GM12873 (cell line): ENCODE measurements around the gene KCNJ2.

Experiments used
- CTCF ChIP-seq: IDR thresholded peaks from 2 replicates; pipeline ENCODE4 v1.5.1; 2012; ENCODE audit warnings: low read depth, mild to moderate bottlenecking, moderate library complexity, low read length, control low read depth; ENCODE audit not compliant: insufficient read depth; ENCODE audit errors: missing control alignments

KCNJ2 gene

GRCh38 chr17:70171159-70171558 is 1.8 kb downstream of the KCNJ2 start:
- no peak for TF ChIP-seq CTCF

GRCh38 chr17:70172449-70172848 is 3.1 kb downstream of the KCNJ2 start:
- no peak for TF ChIP-seq CTCF

- TF ChIP-seq CTCF: no peak
Measured at GRCh38 chr17:70172923-70173322, 3.6 kb downstream of the KCNJ2 start.

- TF ChIP-seq CTCF: no peak
Measured at GRCh38 chr17:70173681-70174080, 4.3 kb downstream of the KCNJ2 start.

GRCh38 chr17:70181376-70181775 is 12.0 kb downstream of the KCNJ2 start:
- TF ChIP-seq CTCF: no peak

GRCh38 chr17:70181866-70182265 is 12.5 kb downstream of the KCNJ2 start:
- no peak for TF ChIP-seq CTCF

- TF ChIP-seq CTCF: no peak
Measured at GRCh38 chr17:70183508-70183907, 14.2 kb downstream of the KCNJ2 start.

- no peak for TF ChIP-seq CTCF
Measured at GRCh38 chr17:70184207-70184606, 14.9 kb downstream of the KCNJ2 start.
